ENCODE data around the gene BAIAP2. TPM values are rescaled to one million over a fixed set of nuclear protein-coding genes. Genes with fewer than 3 reads are reported as not detected.

Gene BAIAP2
- total RNA-seq, 1 donor from 2014 or later, result 111 TPM

GRCh38 chr17:81161972-81162371 lies 127.0 kb downstream of the BAIAP2 start:
- ATAC-seq, result no peak

GRCh38 chr17:81162491-81162890 lies 127.5 kb downstream of the BAIAP2 start:
- ATAC-seq, result no peak

DNA sequence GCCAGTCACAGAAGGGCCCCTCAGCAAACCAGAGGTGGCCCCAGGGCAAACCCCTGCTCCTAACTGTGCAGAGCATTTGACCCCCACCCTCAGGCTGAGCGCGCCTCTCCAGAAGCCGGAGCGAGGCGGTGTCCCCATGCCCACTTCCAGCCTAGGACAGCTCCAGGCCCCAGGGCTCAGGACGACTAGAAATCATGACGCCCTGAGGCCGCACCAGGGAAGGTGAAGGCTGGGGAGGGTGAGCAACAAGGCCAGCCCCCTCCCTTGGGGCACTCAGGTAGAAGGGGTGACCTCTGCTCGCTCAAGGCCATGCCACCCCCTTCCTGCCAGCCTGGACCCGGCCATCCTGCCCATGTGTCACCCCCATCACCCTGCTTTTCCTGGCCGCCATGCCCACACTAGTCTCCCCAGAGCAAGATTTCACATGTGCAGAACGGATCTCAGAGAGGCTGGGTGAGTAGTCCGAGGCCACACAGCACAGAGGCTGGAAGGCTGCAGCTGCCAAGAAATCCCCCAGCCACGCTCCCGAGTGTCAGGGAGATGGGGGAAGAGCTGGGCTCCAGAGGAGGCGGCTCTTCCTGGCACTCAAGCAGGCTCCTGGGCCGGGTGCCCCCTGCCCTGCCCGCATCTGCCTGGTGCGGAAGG lies 128.2 kb downstream of the BAIAP2 start:
- ATAC-seq, result no peak

DNA sequence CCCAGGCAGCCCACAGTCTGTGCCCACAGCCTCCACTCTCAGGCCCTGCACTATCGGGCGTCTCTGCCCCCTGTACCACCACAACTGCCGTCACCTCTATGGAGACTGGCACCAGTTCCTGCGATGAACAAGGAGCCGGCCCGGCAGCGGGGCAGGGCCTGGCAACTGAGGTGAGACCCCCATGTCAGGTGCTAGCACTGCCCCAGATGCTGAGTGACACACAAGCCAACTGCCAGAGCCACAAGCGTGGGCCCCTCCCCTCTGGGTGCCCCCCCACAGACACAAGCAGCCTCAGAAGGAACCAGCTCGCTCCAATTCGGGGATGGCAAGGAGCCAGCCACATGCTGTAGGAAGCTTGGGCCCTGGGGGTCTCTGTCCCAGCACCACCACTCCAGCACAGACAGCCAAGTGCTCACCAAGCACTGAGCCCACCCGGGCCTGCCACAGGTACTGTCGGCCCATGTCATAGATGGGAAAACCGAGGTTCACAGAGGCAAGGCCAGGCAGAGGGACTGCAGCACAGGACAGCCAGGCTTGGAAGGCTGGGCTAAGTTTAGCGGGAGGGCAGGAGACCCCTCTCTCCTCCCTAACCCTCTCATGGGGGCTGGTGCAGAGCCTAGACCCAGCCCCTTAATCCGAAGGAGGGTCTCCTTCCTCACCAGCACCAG lies 128.9 kb downstream of the BAIAP2 start:
- ATAC-seq, result no peak

- ATAC-seq, result no peak
Observed at GRCh38 chr17:81164371-81165245, 129.7 kb downstream of the BAIAP2 start.

DNA sequence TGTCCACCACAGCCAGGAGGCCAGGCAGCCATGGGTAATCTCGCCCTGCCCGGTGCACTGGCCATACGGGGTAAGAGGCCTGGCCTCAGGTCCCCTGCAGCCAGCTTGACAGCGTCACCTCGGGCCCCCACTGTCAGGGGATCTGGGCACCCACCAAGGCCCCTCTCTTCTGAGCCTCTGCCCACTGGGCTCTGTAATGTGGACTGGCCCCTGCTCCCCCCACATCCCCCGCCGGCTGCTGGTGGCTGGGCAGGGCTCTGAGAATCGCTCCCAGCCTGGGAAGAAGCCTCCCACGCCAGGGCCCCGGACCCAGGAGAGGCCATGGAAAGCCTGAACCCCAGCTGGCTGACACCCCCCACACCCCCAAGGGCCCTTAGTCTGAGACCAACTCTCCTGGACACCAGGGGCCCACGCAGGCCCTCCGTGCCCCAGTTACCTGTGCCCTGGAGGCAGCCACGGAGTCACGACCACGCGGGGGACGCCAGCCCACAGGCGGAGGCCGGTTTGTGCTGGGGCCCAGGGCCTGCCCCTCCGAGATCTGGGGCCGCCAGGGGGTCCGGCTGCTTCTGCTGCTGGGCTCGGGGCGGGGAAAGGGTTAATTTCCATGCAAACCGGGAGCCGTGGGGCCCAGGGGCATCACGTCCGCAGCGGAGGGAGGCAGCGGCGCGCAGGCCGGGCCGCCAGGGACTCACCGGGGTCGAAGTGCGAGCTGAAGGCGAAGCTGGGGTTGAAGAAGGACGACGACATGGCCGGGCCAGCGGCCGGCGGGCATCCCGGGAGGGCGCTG lies 130.5 kb downstream of the BAIAP2 start, which contains the start of gene PVALEF:
TSS of gene PVALEF (plus strand) at position 262 of the 787 bp plus-strand sequence. CDS start 15,720 bp downstream, outside the sequence.
- no peak for ATAC-seq

GRCh38 chr17:81166033-81166492 lies 131.1 kb downstream of the BAIAP2 start, which contains the start of gene AATK:
AATK (minus strand) TSS chr17:81166221; CDS start chr17:81165992, 229 bp downstream.
- no peak for ATAC-seq

Other genes with a start within 250 kb of the BAIAP2 start
- gene CHMP6, start 43.3 kb upstream of the BAIAP2 start, total RNA-seq, result 22.2 TPM
- not detected for gene PVALEF, start 130.4 kb downstream of the BAIAP2 start, total RNA-seq
- 0.56 TPM for gene AATK, start 131.1 kb downstream of the BAIAP2 start, total RNA-seq
- 2.7 TPM for gene CEP131, start 187.8 kb downstream of the BAIAP2 start, total RNA-seq
- 13.1 TPM for gene TEPSIN, start 203.9 kb downstream of the BAIAP2 start, total RNA-seq
- 41.2 TPM for gene NDUFAF8, start 204.2 kb downstream of the BAIAP2 start, total RNA-seq

All from esophagus mucosa (tissue), 1 donor.